ENCODE measurements around the gene CRYM. TPM values are rescaled to one million over a fixed set of nuclear protein-coding genes. Genes with fewer than 3 reads are reported as not detected.

Gene CRYM
- polyA plus RNA-seq, 3 donors, result not detected

DNA sequence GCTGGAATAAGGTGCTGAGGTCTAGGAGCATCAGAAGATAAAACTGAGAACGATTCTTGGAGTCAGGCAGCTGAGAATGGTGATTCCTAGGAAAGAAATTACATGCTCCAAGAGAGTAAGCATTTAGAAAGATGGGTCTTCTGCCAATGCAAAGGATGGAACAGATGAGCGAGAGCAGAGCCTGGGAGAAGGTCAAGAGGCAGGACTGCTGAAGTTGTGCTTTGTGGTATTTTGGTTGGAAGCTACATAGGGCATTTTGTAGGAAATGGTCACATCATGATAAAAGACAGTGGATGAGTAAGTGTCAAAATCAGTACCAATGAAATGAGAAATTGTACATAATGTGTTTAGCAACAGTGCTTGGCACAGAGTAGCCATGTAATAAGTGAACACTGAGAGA, 1.4 kb upstream of the CRYM start:
- Histone ChIP-seq H3K4me3 (replicated peaks in 1 of 3; ENCODE audit: low read depth in 2 of 3, low read length in 3 of 3) (no peak overlapping the region), H3K36me3 (replicated peaks in 1 of 2; ENCODE audit: control insufficient read depth in 1 of 2, insufficient read depth in 2 of 2, low read length in 2 of 2) (no peaks in the 10 kb centered on the region), H3K9ac (ENCODE audit: insufficient read depth, low read length, poor library complexity, severe bottlenecking) (no peak overlapping the region), H3K79me2 (ENCODE audit: insufficient read depth, low read length) (no peaks in the 10 kb centered on the region), H4K20me1 (ENCODE audit: insufficient read depth, low read length) (no peaks in the 10 kb centered on the region), H3K4me1 (ENCODE audit: control insufficient read depth in 1 of 2, insufficient read depth in 2 of 2, low read length in 2 of 2) (peaks cover 14 to 17% of the 10 kb centered on the region in 2 donors), H3K27me3 (ENCODE audit: control insufficient read depth in 2 of 2, insufficient read depth in 2 of 2, low read length in 2 of 2) (peaks cover 65 to 77% of the 10 kb centered on the region in 2 donors), H3K27ac (ENCODE audit: low read depth in 1 of 2, low read length in 2 of 2) (no peak overlapping the region), H2AFZ (ENCODE audit: insufficient read depth, low read depth, low read length, poor library complexity, severe bottlenecking) (no peak overlapping the region), H3K9me3 (replicated peaks in 1 of 2; ENCODE audit: control insufficient read depth in 1 of 2, insufficient read depth in 1 of 2, low read length in 2 of 2) (peaks cover 0 to 7% of the 10 kb centered on the region in 2 donors), H3K4me2 (replicated peaks; ENCODE audit: extremely low read depth, low read length, poor library complexity, severe bottlenecking) (no peak overlapping the region)
- WGBS (ENCODE audit: insufficient coverage), result 94% methylated on average over 2 of the region's 2 CpGs
- no peak for TF ChIP-seq CTCF (IDR thresholded peaks at IDR 0.05)
- Mint-ChIP-seq H3K9me3 (peaks cover 5 to 16% (median 11%) of the 10 kb centered on the region in 7 donors), H3K36me3 (peaks cover 0 to 7% of the 10 kb centered on the region in 2 donors), H3K4me3 (no peak overlapping the region), H3K27me3 (ENCODE audit: low read depth in 3 of 3) (peaks cover 60 to 80% (median 71%) of the 10 kb centered on the region in 3 donors), H3K4me1 (peaks cover 14% of the 10 kb centered on the region), H3K27ac (peak overlapping the region in 1 of 7 donors; percentile 14)
- intact Hi-C loops (cut with micrococcal nuclease), result no loop called here
- no peak for DNase-seq

DNA sequence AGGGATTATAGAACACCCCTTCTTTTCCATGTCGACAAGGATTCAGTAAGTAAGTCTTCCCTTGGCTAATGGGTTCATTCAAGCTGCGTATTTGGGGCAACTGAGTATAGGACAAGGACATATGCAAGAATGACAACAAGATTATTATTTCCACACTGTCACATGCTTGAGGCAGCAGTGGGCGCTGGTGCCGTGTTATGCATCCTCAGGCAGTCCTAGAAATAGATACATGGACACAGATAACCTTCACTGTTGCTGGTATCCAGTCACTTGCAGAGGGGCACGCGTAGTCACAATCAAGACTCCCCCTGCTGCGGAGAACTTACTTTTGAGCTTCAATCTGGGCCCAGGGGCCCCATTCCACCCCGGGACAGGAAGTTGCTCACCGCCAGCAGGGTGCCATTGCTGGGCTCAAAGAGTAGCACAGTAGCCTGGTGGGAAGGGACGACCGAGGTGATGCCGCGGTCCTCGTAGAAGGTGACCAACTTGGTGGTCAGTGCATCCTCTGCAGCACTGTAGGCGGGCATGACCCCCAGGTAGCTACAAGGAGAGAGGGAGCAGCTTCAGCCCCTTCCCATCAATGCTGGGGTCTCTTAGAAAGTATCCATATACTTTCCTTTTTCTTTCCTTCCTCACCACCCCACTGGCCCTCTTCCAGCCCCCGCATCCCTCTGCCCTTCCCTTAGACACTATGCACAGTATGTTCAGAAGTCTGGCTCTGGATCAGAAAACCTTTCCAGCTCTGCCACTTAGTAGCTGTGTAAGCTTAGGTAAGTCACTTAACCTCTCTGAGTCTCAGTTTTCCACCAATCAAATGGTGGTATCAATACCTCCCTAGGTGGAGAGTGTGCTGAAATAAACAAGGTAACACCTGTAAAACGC, 804 bp downstream of the CRYM start:
- Mint-ChIP-seq H3K9me3 (peaks cover 1 to 9% (median 7%) of the 10 kb centered on the region in 7 donors), H3K27me3 (ENCODE audit: low read depth in 3 of 3) (peaks cover 49 to 61% (median 51%) of the 10 kb centered on the region in 3 donors)
- DNase-seq, result no peak

More for the DNA sequence above, 804 bp downstream of the CRYM start:
- intact Hi-C loops (cut with micrococcal nuclease), result no loop called here
- Histone ChIP-seq H3K9me3 (replicated peaks in 1 of 2; ENCODE audit: control insufficient read depth in 1 of 2, insufficient read depth in 1 of 2, low read length in 2 of 2) (no peaks in the 10 kb centered on the region), H4K20me1 (ENCODE audit: insufficient read depth, low read length) (no peaks in the 10 kb centered on the region), H3K27ac (ENCODE audit: low read depth in 1 of 2, low read length in 2 of 2) (no peak overlapping the region), H3K27me3 (ENCODE audit: control insufficient read depth in 2 of 2, insufficient read depth in 2 of 2, low read length in 2 of 2) (peaks cover 51 to 57% of the 10 kb centered on the region in 2 donors), H3K79me2 (ENCODE audit: insufficient read depth, low read length) (no peaks in the 10 kb centered on the region), H3K9ac (ENCODE audit: insufficient read depth, low read length, poor library complexity, severe bottlenecking) (no peak overlapping the region), H3K4me3 (replicated peaks in 1 of 3; ENCODE audit: low read depth in 2 of 3, low read length in 3 of 3) (peak overlapping the region in 1 of 3 experiments; percentile 61), H3K36me3 (replicated peaks in 1 of 2; ENCODE audit: control insufficient read depth in 1 of 2, insufficient read depth in 2 of 2, low read length in 2 of 2) (no peaks in the 10 kb centered on the region), H3K4me1 (ENCODE audit: control insufficient read depth in 1 of 2, insufficient read depth in 2 of 2, low read length in 2 of 2) (peaks cover 8 to 9% of the 10 kb centered on the region in 2 donors), H2AFZ (ENCODE audit: insufficient read depth, low read depth, low read length, poor library complexity, severe bottlenecking) (no peak overlapping the region), H3K4me2 (replicated peaks; ENCODE audit: extremely low read depth, low read length, poor library complexity, severe bottlenecking) (peak overlapping the region; percentile 63)
- WGBS (ENCODE audit: insufficient coverage), result 69% methylated on average over 14 of the region's 17 CpGs
- no peak for TF ChIP-seq CTCF (IDR thresholded peaks at IDR 0.05)
- Mint-ChIP-seq H3K4me1 (peaks cover 7% of the 10 kb centered on the region), H3K4me3 (peak overlapping the region in 1 of 2 donors; percentile 59), H3K27ac (no peak overlapping the region), H3K36me3 (peaks cover 0 to 4% of the 10 kb centered on the region in 2 donors)
